GM20431 (cell line): ENCODE measurements around the gene CHD5.
"Not testable (repeated sequence)": the region's sequence is repeated elsewhere in the genome, so short reads cannot be mapped to it uniquely, and the experiment has no call there.

ENCODE experiments used
- in situ Hi-C: fragments of 300-500 bp; cut with MseI, MboI; formaldehyde crosslinking; loops from one replicate; pipeline ENCODE4 v1.15.0; 2020; ENCODE audit warnings: low sequenced_read_pairs; ENCODE audit not compliant: unreplicated experiment

CHD5 gene

DNA sequence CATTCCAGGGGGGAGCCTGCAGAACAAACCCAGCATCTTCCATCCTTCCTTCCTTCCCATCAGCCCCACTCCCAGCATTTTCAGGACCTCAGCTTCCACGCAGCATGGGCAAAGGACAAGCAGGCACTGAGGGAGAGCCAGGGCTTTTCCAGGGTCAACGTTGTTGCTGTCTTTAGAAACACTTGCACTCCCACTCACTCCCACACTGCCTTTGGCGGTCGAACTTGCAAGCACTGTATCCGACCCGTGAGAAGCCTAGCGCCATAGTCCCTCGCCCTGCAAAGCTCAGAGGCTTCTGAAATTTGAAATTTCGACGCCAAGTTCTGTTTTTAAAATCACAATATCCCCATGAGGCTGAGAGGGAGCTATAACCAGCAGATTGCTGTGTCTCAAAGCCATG, 87.0 kb downstream of the CHD5 start:
- in situ Hi-C loops: no loop called here

DNA sequence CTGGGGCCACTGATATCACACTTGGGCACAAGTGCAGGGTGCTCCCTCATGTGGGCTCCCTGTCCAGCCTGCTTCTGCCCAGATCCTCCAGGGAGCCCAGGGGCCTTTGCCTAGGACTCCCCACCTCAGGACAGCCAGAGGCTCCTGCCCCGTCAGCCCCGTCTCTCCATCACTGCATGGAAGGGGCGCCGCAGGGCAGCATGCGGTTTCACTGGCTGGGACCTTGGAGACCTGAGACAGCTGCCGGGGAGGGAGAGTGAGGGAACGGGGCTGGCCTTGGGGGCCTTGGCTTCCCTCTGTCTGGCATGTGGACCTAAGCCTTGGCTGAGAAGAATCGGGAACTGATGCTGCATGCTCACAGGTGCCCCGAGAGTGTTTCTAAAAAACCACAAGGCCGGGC, 87.9 kb downstream of the CHD5 start:
- in situ Hi-C loops: no loop called here

DNA sequence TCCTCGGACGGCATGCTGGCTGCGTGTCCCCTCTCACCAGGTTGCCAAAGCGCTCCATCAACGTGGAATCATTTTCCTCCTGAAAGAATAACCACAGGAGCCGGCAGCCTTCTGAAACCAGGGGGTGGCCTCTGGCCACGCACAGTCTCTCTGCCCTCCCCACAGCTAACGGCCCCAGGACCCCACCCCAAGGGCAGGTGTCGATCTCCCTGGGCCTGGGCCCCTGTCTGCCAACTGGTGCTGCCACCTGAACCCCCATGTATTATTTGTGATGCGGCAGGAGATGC, 88.4 kb downstream of the CHD5 start:
- in situ Hi-C loops: no loop called here

DNA sequence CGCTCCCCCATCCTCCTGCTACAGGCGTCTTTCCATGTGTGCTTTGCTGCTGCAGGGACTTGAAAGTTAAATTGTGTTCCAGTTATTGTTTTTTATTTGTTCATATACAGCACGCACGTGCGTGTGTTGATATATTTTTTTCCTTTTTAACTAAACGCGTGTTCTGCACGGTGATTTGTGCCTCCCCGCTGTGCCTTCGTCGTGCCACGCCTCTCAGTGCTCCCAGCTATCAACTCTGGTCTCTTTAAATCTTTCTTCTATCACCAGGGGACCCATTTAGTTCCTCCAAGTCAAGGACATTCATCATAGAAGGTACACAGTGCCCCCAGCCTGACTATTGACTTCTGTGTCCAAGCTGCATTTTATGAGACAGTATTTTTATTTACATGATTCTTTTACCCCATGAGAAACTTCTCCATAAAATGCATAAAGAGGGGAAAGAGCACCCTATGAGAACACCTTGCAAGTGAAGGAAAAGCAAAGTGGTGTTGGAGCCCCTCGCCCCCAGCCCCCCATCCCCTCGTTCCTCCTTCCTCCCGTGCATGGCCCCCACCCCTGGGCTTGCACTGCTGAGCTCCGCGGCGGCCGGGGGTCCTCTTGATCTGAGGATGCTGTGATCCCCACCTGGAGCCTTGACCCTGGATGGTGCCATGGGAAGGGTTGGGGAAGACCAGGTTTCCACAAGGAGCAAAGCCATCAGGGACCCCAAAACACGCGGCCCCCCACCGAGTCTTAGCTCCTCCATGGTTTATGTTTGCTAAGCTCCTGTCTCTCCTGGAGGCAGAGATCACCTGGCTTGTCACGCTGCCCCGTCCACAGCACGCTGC, 88.9 kb downstream of the CHD5 start:
- in situ Hi-C loops: no loop called here

DNA sequence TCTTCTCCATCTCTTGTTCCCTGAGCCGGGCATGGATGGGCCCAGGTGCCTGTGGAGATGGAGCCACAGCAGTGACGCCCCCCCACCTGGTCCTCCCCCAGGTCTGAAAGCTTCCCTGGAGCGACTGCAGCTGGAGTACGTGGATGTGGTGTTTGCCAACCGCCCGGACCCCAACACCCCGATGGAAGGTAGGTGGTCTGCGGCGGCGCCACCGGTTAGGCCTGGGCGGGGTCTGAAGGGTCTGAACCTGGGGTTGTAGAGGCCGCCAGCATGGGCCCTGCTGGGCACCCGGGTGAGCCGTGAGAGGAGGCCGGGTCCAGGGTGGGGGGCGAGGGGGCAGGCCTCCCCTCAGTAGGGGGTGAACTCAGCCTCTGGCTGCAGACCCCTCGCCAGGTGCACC, 89.8 kb downstream of the CHD5 start:
- in situ Hi-C loops: no loop called here

DNA sequence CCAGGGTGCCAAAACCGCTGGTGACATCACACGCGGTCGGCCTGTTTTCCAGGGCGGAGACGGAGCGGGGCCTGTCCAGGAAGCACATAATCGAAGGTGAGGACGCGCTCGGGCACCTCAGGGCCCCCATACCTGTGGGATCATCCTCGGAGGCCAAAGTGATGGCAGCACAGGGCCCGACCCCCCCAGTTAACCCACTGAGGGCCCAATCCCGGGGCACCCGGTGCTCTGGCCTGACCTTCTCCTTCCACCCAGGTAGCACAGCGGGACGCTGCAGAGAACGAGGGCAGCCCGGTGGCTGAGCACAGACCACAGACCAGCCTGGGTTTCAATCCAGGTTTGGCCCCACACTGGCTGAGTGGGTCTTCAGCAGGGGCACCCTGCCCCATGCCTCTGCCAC, 91.2 kb downstream of the CHD5 start:
- in situ Hi-C loops: no loop called here

DNA sequence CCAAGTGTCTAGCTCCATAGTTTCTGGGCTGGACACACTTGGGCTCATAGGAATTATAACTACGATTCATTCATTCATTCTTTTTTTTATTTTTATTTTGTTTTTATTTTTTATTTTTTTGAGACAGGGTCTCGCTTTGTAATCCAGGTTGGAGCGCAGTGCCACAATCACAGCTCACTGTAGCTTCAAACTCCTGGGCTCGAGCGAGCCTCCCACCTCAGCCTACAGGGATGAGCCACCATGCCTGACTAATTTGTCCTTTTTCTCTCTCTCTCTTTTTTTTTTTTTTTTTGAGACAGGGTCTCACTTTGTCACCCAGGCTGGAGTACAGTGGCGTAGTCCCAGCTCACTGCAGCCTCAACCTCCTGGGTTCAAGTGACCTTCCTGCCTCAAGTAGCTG, 92.2 kb downstream of the CHD5 start:
- in situ Hi-C loops: no loop called here

DNA sequence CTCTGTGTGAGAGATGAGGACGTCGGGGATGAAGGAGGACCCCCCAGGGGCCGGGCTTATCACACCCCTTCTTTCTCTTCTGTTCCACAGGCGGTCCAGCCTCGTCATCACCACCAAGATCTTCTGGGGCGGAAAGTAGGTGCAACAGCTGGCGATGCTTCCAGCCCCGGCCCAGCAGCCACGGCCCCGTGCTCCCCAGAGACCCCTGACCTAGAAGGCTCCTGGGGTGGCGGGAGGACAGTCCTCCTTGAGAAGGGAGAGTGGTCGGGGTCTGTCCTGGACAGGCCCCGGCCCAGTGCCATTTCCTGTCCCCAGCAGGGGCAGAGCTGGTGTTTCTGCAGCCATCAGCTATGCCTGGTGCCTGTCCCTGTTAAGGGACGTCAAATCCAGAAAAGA, 92.7 kb downstream of the CHD5 start:
- in situ Hi-C loops: no loop called here

DNA sequence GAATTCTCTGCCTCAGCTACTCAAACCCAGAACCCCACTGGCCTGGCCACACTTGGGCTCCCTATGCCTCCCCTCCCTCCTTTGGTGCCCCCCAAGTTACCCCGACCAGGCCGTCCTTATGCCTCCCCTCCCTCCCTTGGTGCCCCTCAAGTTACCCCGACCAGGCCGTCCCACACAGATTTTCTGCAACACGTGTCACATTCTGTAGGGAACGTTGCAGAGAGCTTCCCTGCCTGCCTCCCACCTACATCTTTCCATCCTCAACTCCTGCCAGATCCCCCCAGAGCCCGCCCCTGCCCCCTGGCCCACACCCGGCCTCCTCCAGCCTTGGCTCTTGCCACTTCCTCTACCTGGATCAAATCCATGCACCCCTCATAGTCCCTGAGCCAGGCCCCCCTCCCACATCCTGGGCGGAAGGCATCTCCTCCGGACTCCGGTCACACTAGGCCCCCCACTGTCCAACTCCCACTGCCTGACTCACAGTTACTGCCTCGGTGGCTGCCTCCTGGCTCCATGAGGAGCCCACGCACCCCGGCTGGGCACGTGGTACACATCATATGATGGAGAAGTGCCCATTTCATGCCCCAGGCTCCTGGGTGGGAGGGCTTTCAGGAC, 93.3 kb downstream of the CHD5 start:
- in situ Hi-C loops: no loop called here

DNA sequence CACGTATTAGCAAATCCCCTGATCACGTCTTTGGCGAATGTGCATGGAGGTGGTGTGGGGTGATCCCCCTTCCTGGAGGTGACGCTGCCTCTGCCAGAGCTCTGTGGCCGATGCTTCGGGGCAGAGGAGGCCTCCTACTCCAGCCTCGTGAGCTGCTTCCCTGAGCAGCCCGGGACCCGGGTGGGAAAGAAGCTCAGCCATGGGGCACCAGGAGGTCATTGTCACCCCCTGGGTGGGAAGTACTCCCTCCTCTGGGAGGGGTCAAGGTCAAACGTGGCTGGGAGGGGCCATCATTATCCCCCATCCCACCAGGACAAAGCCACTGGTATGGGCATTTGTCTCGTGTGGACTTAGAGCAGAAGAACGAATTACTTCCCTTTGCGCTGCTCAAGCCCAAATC, 93.8 kb downstream of the CHD5 start:
- in situ Hi-C loops: no loop called here

DNA sequence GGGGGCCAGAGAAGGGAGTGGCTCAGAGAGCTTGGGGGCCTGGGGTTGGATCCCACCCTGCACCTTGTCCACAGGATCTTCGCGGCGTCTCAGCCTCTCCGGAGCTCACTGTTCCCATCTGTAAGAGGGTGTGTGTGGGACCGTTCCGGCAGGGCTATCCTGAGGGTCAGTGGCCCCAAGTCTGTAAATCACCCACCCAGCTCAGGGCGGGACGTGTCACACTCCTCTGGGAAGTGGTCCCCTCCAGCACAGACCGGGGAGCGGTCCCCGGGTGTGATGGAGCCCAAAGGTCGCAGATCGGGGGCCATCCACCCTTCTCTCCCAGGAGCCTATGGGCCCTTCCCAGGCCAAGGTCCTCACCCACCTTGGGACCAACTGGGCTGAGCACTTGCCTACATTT, 94.5 kb downstream of the CHD5 start:
- in situ Hi-C loops: no loop called here

DNA sequence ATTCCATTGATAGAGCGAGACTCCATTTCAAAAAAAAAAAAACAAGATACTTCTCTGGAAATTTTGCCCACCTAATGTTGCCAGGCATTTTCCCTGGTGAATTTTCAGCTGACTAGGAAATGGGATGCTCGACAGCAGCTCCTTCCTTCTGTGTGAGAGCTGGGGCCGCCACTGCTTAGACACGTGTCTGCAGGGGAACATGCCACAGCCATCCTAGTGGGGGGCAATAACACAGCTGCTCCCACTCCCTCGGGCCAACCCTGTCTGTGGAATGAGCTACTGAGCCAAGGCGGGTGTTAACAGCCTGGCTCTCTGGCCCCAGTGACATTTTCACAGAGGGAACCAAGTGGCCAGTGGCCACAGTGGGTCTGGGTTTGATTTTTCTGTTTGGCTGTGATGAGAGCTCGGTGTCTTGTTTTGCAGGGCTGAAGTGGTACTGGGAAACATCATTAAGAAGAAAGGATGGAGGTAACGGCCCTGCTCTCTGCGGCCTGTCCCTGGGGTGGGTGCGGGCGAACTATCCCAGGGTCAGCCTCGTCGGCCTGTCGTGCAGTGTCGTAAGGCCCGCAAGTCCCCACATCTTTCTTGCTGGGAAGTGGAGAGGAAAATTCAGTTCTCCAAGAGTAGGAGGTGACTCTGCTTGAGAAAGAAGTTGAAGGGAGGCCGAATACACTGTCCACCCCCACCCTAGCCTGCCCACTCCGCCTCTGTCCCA, 95.2 kb downstream of the CHD5 start:
- in situ Hi-C loops: no loop called here

DNA sequence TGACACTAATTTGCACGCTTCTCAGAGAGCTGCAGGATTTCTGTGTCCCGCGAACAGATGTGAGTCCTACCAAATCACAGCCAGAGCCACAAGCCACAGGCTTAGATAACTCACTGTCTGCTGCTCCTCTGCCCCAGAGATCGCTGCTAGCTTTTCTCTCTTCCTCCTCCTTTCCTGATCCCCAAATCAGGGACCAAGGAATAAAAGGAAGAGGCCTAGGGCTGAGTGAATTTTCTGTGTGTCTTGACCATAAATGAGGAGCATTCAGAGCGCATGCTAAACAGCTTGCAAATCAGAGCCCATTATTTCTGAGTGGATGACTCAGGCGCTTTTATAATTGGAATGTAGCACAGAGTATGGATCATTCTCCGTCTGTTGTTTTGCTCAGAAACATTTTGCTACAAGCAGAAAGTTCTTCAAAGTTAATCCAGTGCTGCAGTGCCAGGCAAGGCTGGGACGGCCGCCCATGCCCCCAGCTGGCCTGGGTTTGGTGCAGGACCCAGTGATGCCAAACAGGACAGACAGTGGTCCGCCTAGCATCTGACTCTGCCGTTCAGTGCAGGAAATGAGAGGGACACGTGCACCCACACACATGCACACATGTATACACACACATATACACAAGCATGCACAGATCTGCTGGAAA, 96.2 kb downstream of the CHD5 start:
- in situ Hi-C loops: no loop called here

DNA sequence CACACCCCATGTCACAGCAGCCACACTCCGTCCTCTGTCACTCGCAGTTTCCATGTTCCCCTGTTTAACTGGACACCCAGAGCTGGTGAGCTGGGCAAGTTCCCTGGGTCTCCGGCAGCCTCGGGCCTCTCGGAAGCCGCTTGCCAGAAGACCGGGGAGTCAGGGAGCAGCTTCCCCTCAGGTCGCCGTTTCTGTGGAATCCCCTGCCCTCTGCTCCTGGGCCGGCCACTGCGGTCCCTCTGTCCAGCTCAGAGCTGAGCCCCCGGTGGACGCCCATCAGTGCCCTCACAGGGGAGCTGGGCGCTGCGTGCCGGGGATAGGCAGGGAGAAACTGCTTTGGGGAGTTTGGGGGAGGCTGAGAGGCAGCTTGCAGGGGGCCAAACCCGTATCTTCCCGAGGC, 96.7 kb downstream of the CHD5 start:
- in situ Hi-C loops: no loop called here

DNA sequence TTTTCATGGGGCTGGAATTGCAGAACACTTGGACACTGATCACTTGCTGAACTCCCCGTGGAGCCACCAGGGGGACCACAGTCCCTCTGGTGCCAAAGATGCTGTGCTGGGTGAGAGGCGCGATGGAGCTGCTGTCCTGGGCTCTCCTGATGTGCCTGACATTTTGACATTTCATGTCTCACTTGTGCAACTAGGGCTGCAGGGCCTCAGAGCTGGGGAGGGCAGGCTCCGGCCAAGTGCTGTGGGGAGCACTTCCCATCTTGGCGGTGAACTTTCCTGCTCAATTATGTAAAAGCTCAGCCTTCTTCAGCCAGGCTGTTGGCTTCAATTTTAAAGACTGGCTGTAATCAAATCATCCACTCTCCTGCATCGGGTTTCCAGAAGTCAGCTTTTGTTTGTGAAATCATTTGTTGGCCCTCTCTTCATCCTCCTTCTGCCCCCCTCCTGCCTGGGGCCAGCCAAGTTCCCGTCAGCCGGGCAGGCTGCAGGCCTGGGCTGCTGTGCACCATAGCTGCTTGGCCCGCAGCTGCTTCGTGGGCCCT, 97.6 kb downstream of the CHD5 start:
- in situ Hi-C loops: no loop called here

DNA sequence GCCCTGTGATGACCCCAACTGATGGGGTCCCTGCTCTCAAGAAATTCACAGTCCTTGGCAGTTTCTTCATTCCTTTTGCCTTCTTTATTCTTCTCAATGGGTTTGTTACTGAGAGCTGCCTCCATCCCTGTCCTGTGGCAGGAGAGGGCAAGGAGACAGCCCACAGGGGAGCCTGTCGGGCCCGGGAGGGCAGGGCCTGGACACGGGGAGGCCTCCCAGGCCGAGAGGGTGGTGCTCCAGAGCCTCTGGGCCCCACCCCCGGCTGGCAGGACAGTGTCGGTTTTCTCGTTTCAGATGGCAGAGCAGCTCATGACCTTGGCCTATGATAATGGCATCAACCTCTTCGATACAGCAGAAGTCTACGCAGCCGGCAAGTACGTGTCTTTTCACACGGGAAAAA, 98.2 kb downstream of the CHD5 start:
- in situ Hi-C loops: no loop called here

DNA sequence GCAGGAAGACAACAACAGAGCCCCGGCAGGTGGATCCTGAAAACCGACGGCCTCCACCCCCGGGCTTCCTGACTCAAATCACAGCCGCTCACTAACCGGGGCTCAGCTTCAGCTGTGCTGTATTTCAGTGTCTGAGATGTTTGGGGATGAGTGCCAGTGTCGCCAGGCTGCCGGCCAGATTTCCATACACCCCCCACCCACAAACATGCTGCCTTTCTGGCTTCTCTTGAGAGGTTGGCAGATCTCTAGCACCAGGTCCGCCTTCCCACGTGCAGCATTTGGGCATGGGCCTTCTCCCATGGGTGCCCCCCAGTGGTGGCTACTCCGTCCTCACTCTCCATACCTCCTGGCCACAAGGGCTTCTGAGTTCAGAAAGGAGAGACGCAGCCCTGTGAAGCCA, 99.7 kb downstream of the CHD5 start:
- in situ Hi-C loops: no loop called here

DNA sequence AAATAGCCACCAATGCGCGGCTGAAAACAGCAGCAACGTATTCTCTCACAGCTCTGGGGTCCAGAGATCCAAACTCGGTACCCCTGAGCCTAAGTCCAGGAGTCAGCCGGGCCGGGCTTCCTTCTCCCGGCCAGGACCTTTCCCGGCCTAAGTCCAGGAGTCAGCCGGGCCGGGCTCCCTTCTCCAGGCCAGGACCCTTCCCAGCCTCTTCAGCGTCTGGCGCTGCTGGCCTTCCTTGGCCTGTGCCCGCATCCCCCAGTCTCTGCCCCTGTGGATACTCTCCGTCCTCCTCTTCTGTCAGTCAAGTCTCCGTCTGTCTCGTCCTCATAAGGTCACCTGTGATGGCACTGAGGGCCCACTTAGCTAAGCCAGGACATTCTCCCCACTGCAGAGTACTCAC, 102.2 kb downstream of the CHD5 start:
- in situ Hi-C loops: no loop called here

DNA sequence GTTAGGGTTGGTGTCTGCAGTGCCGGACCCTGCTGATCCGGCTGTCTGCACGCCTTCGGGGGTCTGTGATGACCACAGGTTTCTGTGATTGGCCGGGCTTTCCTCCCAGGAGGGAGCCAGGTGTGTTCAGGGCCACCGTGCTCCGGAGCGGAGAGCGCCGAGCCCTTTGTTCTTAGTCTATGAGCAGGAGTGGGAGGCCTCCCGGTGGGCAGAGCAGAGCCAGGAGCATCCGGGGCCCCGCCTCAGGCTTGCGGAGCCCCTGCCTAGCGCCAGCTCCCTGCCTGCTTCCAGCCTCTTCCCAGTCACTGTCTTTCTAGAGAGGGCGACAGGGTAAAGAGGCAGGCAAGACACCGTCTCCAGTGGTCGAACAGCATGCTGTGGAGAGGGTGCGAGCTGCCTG, 102.6 kb downstream of the CHD5 start:
- in situ Hi-C loops: no loop called here

DNA sequence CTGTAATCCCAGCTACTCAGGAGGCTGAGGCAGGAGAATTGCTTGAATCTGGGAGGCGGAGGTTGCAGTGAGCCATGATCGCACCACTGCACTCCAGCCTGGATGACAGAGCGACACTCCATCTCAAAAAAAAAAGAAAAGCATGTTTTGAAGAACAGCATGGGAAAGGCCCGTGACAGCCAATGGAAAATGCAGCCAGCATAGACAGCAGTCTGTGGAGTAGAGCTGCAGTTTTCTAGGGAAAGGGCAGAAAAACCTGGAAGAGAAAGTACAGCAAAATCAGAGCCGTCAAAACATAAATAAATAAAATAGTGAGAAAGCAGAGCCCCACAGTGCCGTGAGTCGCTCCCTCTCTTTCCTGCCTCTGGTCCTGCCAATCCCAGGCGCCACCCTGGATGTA, 103.1 kb downstream of the CHD5 start:
- in situ Hi-C loops: not testable (repeated sequence)

DNA sequence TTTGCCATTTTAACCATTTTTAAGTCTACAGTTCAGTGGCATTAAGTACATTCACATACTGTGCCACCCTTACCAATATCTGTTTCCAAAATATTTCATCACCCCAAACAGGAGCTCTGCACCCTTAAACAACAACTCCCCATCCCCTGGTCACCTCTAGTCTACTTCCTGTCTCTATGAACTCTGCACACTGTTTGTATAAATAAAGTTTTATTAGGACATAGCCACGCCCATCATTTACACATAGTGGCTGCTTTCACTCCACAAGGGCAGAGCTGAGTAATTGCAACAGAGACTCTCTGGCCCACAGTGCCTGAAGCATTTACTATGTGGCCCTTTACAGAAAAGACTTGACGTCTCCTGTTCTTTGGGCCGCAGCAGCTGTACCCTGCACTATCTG, 104.4 kb downstream of the CHD5 start:
- in situ Hi-C loops: no loop called here
